IPS-20b (cell line): ENCODE results near the gene RPTOR.

Experiments
- H3K27ac ChIP-seq: one replicate; pipeline ENCODE4 v1.5.1; 2013; ENCODE audit warnings: low read length
- H3K27me3 ChIP-seq: 2 replicates; pipeline ENCODE4 v1.6.1; 2013; ENCODE audit warnings: mild to moderate bottlenecking, low read length, inconsistent platforms; ENCODE audit not compliant: insufficient read depth
- H3K36me3 ChIP-seq: 2 replicates; pipeline ENCODE4 v1.6.1; 2013; ENCODE audit warnings: low read depth, mild to moderate bottlenecking, inconsistent platforms, low read length, moderate library complexity; ENCODE audit not compliant: insufficient read depth
- H3K4me1 ChIP-seq: 2 replicates; pipeline ENCODE4 v1.6.1; 2013; ENCODE audit warnings: mild to moderate bottlenecking, control low read depth, inconsistent platforms, low read length, moderate library complexity; ENCODE audit not compliant: insufficient read depth
- H3K4me3 ChIP-seq: 2 replicates; pipeline ENCODE4 v1.5.1; 2013; ENCODE audit warnings: mild to moderate bottlenecking, low read length, inconsistent platforms
- H3K9ac ChIP-seq: 2 replicates; pipeline ENCODE4 v1.6.1; 2013; ENCODE audit warnings: low read depth, mild to moderate bottlenecking, inconsistent platforms, low read length, moderate library complexity
- H3K9me3 ChIP-seq: 2 replicates; pipeline ENCODE4 v1.6.1; 2013; ENCODE audit warnings: mild to moderate bottlenecking, low read depth, low read length, inconsistent platforms; ENCODE audit not compliant: insufficient read depth

RPTOR gene

GRCh38 chr17:81008140-81008539 is 463.5 kb downstream of the RPTOR start:
- peaks cover 33% of the 10 kb centered on the region for H3K27me3 ChIP-seq
- no peaks in the 10 kb centered on the region for H3K36me3 ChIP-seq
- H3K9ac ChIP-seq, result no peak overlapping the region
- peaks cover 13% of the 10 kb centered on the region for H3K9me3 ChIP-seq
- H3K4me3 ChIP-seq, result no peak overlapping the region
- no peak overlapping the region for H3K27ac ChIP-seq
- no peaks in the 10 kb centered on the region for H3K4me1 ChIP-seq

GRCh38 chr17:81009136-81009535 is 464.5 kb downstream of the RPTOR start:
- Histone ChIP-seq H3K36me3 (no peaks in the 10 kb centered on the region), H3K27ac (no peak overlapping the region), H3K4me3 (no peak overlapping the region), H3K9me3 (peaks cover 13% of the 10 kb centered on the region), H3K4me1 (no peaks in the 10 kb centered on the region), H3K27me3 (peaks cover 25% of the 10 kb centered on the region), H3K9ac (no peak overlapping the region)

- Histone ChIP-seq H3K4me3 (no peak overlapping the region), H3K9ac (no peak overlapping the region), H3K36me3 (no peaks in the 10 kb centered on the region), H3K27me3 (peaks cover 12% of the 10 kb centered on the region), H3K27ac (no peak overlapping the region), H3K4me1 (no peaks in the 10 kb centered on the region), H3K9me3 (peaks cover 13% of the 10 kb centered on the region)
These were observed 466.3 kb downstream of the RPTOR start for GRCh38 chr17:81010935-81011334.

- Histone ChIP-seq H3K9me3 (peaks cover 13% of the 10 kb centered on the region), H3K4me1 (no peaks in the 10 kb centered on the region), H3K27ac (no peak overlapping the region), H3K27me3 (peaks cover 2% of the 10 kb centered on the region), H3K4me3 (no peak overlapping the region), H3K9ac (no peak overlapping the region), H3K36me3 (no peaks in the 10 kb centered on the region)
These were observed 467.3 kb downstream of the RPTOR start for GRCh38 chr17:81011951-81012350.

GRCh38 chr17:81012574-81013447 is 468.2 kb downstream of the RPTOR start:
- H3K9ac ChIP-seq, result no peak overlapping the region
- H3K4me1 ChIP-seq, result no peaks in the 10 kb centered on the region
- H3K4me3 ChIP-seq, result no peak overlapping the region
- H3K36me3 ChIP-seq, result no peaks in the 10 kb centered on the region
- no peaks in the 10 kb centered on the region for H3K27me3 ChIP-seq
- H3K27ac ChIP-seq, result no peak overlapping the region
- peaks cover 13% of the 10 kb centered on the region for H3K9me3 ChIP-seq

- no peaks in the 10 kb centered on the region for H3K27me3 ChIP-seq
- H3K36me3 ChIP-seq, result no peaks in the 10 kb centered on the region
- no peak overlapping the region for H3K4me3 ChIP-seq
- no peak overlapping the region for H3K27ac ChIP-seq
- H3K9ac ChIP-seq, result no peak overlapping the region
- H3K9me3 ChIP-seq, result peaks cover 13% of the 10 kb centered on the region
- H3K4me1 ChIP-seq, result no peaks in the 10 kb centered on the region; the same call in 1 of the 2 replicates
These were observed 469.0 kb downstream of the RPTOR start for GRCh38 chr17:81013642-81014041.

GRCh38 chr17:81015136-81015535 is 470.5 kb downstream of the RPTOR start:
- H3K4me1 ChIP-seq, result no peaks in the 10 kb centered on the region; the same call in 1 of the 2 replicates
- no peaks in the 10 kb centered on the region for H3K36me3 ChIP-seq
- H3K27me3 ChIP-seq, result no peaks in the 10 kb centered on the region
- H3K4me3 ChIP-seq, result no peak overlapping the region
- no peak overlapping the region for H3K9ac ChIP-seq
- H3K9me3 ChIP-seq, result peaks cover 13% of the 10 kb centered on the region
- H3K27ac ChIP-seq, result no peak overlapping the region
